GM12878 (cell line): ENCODE results near the gene HPRT1.

Experiments
- CBX3 ChIP-seq: fragments of 200-600 bp; sonication (generic); IDR thresholded peaks from 2 replicates; pipeline ENCODE4 v1.6.1; 2016; ENCODE audit warnings: low read depth, borderline replicate concordance
- NFYA ChIP-seq: IDR thresholded peaks from 2 replicates; pipeline ENCODE4 v1.6.1; 2011; ENCODE audit warnings: low read depth, mild to moderate bottlenecking, low read length, improper control_type of control experiment, borderline replicate concordance
- TAF1 ChIP-seq: IDR thresholded peaks from 2 replicates; pipeline ENCODE4 v1.6.1; 2011; ENCODE audit warnings: mild to moderate bottlenecking, low read depth, low read length, borderline replicate concordance

- TF ChIP-seq NFYA, result no peak
- TF ChIP-seq TAF1, result no peak
- no peak for TF ChIP-seq CBX3
Measured at GRCh38 chrX:134484039-134484438, 24.1 kb downstream of the HPRT1 start.
